ENCODE data around the gene SULT1A1.
"Not testable (repeated sequence)": the region's sequence is repeated elsewhere in the genome, so short reads cannot be mapped to it uniquely, and the experiment has no call there.

Gene SULT1A1

GRCh38 chr16:28617874-28618273 is 8.0 kb upstream of the SULT1A1 start:
- TF ChIP-seq, protein P1, sequence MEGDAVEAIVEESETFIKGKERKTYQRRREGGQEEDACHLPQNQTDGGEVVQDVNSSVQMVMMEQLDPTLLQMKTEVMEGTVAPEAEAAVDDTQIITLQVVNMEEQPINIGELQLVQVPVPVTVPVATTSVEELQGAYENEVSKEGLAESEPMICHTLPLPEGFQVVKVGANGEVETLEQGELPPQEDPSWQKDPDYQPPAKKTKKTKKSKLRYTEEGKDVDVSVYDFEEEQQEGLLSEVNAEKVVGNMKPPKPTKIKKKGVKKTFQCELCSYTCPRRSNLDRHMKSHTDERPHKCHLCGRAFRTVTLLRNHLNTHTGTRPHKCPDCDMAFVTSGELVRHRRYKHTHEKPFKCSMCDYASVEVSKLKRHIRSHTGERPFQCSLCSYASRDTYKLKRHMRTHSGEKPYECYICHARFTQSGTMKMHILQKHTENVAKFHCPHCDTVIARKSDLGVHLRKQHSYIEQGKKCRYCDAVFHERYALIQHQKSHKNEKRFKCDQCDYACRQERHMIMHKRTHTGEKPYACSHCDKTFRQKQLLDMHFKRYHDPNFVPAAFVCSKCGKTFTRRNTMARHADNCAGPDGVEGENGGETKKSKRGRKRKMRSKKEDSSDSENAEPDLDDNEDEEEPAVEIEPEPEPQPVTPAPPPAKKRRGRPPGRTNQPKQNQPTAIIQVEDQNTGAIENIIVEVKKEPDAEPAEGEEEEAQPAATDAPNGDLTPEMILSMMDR (IDR thresholded peaks at IDR 0.05; ENCODE audit: low read depth, low read length, missing control alignments): no peak
- H3K4me3 ChIP-seq (replicated peaks; ENCODE audit: low read depth, low read length): no peak overlapping the region
- no peak for DNase-seq (ENCODE audit: extremely low read depth, low read depth)

DNA sequence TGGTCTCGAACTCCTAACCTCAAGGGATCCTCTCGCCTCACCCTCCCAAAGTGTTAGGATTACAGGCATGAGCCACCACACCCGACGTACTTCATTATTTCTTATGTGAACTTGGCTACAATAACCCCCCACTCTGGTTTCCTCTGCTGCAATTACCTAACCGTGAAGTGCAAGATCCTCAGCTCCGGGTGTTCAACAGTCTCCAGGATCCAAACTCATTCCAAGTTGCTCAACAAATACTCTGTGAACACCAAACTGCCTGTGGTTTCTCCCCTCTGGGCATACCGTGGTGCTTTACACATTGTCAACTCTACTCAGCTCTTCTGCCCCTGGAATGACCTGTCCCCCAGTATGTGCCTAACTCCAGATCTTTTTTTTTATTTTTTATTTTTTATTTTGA is 6.8 kb upstream of the SULT1A1 start:
- H3K4me3 ChIP-seq (replicated peaks; ENCODE audit: low read depth, low read length): no peak overlapping the region
- no peak for DNase-seq (ENCODE audit: extremely low read depth, low read depth)
- TF ChIP-seq, protein P1 (IDR thresholded peaks at IDR 0.05; ENCODE audit: low read depth, low read length, missing control alignments): no peak

- not testable (repeated sequence) for DNase-seq (ENCODE audit: extremely low read depth, low read depth)
Observed at GRCh38 chr16:28616224-28616577, 6.4 kb upstream of the SULT1A1 start.

GRCh38 chr16:28615486-28616223 is 5.8 kb upstream of the SULT1A1 start:
- not testable (repeated sequence) for H3K4me3 ChIP-seq (replicated peaks; ENCODE audit: low read depth, low read length); DNase-seq (ENCODE audit: extremely low read depth, low read depth)
- TF ChIP-seq, protein P1 (IDR thresholded peaks at IDR 0.05; ENCODE audit: low read depth, low read length, missing control alignments): peak; percentile 53

More at GRCh38 chr16:28616224-28616577, 6.4 kb upstream of the SULT1A1 start:
- not testable (repeated sequence) for H3K4me3 ChIP-seq (replicated peaks; ENCODE audit: low read depth, low read length)

DNA sequence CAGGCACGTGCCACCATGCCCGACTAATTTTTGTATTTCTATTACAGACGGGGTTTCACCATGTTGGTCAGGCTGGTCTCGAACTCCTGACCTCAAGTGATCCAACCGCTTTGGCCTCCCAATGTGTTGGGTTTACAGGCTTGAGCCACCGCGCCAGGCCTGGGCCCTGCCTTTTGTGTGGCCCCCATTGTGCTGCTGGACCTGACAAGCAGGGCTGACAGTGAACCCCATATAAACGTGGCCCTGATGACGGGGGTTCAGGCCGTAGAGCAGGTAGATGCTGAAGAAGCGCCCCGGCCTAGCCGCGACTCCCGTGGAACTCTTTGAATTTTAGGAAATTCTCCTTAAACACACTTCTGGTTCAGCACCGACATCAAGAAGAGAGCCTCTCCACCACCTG is 4.7 kb upstream of the SULT1A1 start:
- DNase-seq (ENCODE audit: extremely low read depth, low read depth); H3K4me3 ChIP-seq (replicated peaks; ENCODE audit: low read depth, low read length): not testable (repeated sequence)

DNA sequence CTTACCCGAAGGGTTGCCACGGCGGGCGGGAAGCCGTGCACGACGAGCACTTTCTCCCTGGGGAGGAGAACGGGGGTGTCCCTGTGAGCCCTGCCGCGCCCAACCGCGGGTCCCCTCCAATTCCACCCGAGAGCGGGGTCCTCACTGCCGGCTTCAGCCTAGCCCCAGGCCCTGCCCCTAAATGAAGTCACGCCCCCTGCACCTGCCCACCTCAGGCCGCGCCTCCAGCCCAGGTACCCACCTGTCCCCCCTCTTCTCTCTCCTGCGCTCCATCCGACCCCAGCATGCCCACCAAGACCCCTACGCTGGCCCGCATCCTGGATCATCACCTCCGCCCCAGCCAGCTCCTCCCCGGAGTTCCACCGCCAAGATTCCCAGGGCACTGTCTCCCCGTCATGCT is 4.1 kb upstream of the SULT1A1 start:
- H3K4me3 ChIP-seq (replicated peaks; ENCODE audit: low read depth, low read length); DNase-seq (ENCODE audit: extremely low read depth, low read depth): not testable (repeated sequence)

DNA sequence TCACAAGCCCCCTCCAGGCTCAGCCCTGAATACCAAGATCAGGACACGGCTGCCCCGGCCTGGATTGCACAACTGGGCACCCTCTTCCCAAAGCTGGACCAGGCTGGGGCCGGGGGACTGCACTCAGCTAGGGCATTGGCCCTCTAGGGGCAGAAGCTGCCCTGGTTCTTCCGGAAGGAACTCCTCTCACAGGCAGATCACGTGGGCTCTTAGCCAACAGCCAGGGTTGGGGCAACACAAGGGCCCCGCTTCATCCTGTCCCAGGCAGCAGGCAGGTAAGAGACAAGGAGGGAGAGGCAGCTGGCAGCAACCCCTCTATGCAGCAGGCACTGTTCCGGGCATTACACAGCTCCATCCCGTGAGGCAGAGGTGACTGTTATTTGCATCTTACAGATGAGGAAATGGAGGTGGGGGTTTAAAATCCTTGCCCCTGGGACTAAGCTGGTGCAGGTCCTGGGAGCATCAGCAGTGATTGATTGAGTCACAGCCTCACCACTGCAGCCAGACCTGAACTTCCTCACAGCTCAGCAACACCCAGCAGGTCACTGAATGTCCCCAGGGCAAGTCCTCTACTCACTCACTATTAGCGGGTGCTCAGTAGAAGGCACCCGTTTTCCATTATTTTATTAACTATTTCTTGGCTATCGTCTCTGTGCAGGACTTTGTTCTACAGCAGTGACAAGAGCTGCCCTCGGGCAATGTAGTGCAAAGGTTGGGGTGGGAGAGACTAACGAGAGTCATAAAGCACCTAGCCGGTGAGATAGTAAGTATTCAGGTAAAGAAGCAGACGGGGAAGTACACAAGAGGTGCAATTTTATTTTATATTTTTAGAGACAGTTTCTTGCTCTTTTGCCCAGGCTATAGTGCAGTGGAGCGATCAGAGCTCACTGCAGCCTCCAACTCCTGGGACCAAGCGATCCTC is 2.8 kb upstream of the SULT1A1 start:
- not testable (repeated sequence) for H3K4me3 ChIP-seq (replicated peaks; ENCODE audit: low read depth, low read length); DNase-seq (ENCODE audit: extremely low read depth, low read depth)

DNA sequence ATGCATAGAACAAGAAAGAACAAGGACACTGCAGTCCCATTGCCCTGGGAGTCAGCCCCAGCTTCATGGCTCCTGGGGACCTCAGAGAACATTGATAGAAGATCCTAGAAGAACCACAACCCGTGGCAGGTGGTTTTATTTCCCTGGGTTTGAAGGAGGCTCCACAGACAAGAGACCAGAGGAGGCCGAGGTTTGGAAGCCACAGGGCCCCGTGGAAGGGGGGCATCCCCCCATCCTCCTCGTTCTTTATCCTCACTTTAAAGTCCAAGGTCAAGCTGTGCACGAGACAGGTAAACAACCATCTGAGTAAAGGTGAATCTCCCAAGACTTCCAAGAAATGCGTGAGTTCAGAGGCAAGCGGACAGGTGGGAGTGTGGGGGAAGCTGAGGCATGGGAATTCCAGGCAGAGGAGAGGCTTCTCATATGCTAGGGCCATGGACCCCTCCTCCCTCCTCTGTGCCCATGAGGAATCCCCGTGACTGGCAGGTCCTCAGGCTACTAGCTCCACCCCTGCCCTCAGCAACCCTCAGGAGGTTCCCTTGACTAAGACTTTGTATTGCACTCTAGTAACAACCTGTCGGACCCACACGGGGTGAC is 849 bp upstream of the SULT1A1 start:
- H3K4me3 ChIP-seq (replicated peaks; ENCODE audit: low read depth, low read length): no peak overlapping the region
- TF ChIP-seq, protein P1 (IDR thresholded peaks at IDR 0.05; ENCODE audit: low read depth, low read length, missing control alignments): no peak
- no peak for DNase-seq (ENCODE audit: extremely low read depth, low read depth)

DNA sequence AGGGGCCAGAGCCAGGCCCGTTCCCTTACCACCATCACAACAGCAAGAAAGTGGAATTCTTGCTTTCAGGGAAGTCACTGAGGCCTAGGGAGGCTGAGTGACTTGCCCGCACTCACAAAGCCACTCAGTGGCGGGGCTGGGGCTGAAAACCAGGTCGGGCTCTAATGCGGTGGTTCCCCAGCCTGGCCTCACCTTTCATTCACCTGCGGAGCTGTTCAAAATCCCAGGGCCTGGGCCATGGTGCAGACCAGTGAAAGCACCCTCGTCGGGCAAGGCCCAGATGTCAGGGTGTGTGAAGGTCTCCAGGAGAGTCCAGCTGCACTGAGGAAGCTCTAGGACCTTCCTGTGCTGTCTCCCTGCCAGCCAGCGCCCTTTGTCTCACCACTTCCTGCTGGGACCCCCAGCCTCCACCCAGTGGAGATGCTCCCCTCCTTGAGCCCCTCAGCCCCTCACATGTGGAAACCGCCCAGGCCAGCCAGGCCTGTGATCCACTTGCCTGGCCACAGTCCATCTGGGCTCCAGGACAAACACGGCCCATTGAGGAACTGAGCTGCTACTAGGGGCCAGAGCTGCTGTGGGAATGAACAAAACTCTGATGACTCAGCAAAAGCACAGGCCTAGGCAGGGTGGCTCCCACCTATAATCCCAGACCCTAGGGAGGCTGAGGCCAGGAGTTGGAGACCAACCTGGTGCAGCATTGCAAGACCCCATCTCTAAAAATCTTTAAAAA is 812 bp downstream of the SULT1A1 start:
- not testable (repeated sequence) for H3K4me3 ChIP-seq (replicated peaks; ENCODE audit: low read depth, low read length); DNase-seq (ENCODE audit: extremely low read depth, low read depth)

GRCh38 chr16:28608496-28608808 is 1.4 kb downstream of the SULT1A1 start:
- DNase-seq (ENCODE audit: extremely low read depth, low read depth); H3K4me3 ChIP-seq (replicated peaks; ENCODE audit: low read depth, low read length): not testable (repeated sequence)

GRCh38 chr16:28607681-28608495 is 2.0 kb downstream of the SULT1A1 start:
- not testable (repeated sequence) for DNase-seq (ENCODE audit: extremely low read depth, low read depth); H3K4me3 ChIP-seq (replicated peaks; ENCODE audit: low read depth, low read length)

Measured in HFF-Myc (cell line).